GM10266 (cell line): Measurements from ENCODE around the gene INAFM2.

Source experiments
- DNase-seq: peaks from one replicate; pipeline ENCODE4 v3.0.0; 2012; ENCODE audit errors: extremely low spot score
- TF ChIP-seq, protein P1 (sequence below): IDR thresholded peaks from 2 replicates; pipeline ENCODE4 v1.5.1; 2012; ENCODE audit warnings: mild to moderate bottlenecking, low read depth; ENCODE audit not compliant: control insufficient read depth, insufficient read depth; ENCODE audit errors: missing control alignments

The INAFM2 gene

DNA sequence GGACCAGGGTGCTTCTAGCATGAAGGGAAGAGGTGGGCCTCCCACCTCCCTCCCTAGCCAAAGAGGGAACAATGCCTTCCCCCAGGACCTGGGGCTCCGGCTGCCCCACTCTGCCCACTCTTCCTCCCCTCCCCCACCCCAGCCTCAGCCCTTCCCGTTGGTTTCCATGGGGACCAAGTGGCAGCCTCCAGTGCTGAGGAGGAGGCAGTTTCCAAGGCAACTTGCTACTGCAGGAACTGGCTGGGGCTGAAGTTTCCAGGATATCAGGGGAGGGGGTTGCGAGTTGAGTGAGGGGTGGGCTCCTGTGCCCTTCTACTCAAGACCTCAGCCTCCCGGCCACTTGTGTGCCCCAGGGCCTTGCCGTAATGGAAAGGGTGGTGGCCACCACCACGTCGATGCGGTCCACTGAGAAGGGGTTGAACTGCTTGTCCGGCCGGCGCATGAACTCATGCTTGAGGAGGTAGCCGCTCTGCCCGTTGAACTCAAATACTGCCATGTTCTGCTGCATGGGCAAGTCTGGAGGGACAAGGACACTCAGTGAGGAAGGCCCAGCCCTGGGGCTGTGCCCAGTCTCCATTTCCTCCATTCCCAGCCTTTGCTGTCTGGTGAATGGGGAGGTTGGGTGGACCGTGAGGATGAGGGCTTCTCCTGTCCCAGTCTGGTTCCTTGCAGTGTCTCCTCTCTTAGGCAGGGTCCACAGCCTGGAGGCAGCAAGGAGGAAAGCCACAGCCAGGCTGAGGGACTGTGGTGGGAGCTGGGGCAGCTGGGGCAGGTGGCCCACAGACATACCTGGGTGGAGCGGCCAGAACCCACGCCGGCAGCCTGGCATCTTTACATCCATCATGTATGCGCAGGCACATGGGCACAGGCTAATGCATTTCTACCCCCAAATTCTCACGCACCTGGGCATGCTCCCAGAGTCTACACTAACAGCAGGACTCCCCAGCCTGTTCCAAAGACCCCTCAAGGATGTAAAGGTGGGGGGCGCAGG is 29.3 kb upstream of the INAFM2 start:
- no peak for DNase-seq
- TF ChIP-seq, protein P1, sequence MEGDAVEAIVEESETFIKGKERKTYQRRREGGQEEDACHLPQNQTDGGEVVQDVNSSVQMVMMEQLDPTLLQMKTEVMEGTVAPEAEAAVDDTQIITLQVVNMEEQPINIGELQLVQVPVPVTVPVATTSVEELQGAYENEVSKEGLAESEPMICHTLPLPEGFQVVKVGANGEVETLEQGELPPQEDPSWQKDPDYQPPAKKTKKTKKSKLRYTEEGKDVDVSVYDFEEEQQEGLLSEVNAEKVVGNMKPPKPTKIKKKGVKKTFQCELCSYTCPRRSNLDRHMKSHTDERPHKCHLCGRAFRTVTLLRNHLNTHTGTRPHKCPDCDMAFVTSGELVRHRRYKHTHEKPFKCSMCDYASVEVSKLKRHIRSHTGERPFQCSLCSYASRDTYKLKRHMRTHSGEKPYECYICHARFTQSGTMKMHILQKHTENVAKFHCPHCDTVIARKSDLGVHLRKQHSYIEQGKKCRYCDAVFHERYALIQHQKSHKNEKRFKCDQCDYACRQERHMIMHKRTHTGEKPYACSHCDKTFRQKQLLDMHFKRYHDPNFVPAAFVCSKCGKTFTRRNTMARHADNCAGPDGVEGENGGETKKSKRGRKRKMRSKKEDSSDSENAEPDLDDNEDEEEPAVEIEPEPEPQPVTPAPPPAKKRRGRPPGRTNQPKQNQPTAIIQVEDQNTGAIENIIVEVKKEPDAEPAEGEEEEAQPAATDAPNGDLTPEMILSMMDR, result no peak

GRCh38 chr15:40295297-40295696 is 28.2 kb upstream of the INAFM2 start:
- DNase-seq, result no peak
- TF ChIP-seq, protein P1, result no peak

DNA sequence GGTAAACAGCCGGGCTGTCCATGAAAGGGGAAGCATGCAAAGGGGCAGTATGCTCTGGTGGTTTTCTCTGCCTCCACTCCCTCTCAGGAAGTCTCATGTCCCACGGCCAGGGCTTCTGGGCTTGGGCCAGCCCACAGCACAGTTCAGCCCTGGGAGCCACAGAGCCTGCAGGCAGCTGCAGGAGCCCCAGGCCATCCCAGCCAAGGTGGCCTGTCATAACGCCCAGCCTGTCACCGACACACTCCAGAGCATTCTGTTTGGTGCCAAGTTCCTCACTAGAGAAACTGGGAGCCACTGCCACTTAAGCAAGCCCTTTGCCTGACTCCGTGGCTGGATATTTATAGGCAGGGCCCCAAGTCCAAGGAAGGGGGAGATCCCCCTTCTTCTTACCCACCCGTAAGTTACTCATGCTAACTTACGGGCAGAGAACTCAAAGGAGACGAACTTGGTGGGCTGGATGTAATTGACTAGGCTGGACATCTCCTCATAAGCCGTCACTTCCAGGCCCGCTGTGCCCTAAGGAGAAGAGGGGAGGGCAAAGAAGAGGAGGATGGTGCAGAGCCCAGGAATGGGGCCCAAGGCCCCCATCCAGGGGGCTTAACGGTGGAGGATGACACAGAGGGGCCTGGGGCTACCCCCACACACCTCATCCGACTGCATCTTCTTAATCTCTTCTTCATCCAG is 27.5 kb upstream of the INAFM2 start:
- DNase-seq, result no peak
- TF ChIP-seq, protein P1, result no peak

- no peak for DNase-seq
- TF ChIP-seq, protein P1, result no peak
Measured at GRCh38 chr15:40296561-40297230, 26.8 kb upstream of the INAFM2 start.

DNA sequence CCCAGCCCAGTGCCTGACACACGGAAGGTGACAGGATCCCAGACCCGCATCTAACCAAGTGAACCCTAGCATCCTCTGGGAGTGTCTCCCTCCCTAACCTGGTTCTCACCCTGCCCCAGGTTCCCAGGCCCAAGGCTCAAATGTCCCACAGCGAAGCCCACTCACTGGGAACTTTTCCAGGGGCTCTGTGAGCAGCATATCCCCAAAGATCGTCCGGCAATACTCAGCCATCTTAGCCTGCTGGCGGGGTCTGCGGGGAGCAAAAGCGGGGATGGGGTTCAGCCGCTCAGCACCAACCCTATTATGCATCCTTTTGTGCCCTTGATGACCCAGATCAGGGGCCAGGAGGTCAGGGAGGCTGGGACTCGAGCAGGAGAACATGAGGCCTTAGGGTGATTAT is 26.1 kb upstream of the INAFM2 start:
- no peak for DNase-seq
- TF ChIP-seq, protein P1, result no peak

DNA sequence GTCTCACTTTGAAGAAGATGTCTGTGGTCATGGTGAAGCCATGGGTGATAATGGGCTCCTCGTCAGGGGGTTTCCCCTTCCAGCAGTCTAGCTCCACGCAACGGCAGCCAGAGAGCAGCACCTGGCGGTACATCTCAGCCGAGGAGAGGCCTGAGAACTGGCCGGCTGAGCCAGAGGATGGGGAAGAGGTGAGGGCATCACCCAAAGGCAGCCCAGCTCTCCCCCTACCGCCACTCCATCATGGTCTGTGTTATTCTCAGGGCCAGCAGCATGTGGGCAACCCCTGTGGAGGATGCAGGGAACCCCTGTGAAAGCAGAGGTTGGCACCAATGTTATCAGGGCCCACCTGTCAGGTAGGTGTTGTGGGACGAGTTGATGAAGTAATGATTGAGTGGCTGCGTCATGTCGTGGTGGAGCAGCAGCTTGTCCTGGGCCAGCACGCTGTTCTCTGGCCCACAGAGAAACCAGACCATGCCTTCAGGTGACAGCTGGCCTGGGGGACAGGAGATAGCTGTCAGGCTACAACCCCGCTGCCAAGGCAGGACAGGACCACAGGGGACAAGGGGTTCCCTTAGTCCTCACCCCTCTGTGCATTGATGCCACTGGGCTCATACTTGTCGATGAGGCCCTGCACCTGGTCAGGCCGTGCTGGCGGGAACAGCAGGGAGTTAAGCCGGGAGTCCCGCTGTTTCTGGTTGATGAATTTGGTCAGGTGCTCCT is 25.1 kb upstream of the INAFM2 start:
- no peak for DNase-seq
- TF ChIP-seq, protein P1, result no peak
